NCI-H2107 treated with DMSO at 0.1 percent for 48 hours (cell line): ENCODE results near the gene ZNF573.
A peak's percentile ranks its signal among the peaks of the same experiment; 100 is the strongest.
"Not testable (repeated sequence)": the region's sequence is repeated elsewhere in the genome, so short reads cannot be mapped to it uniquely, and the experiment has no call there.

ENCODE experiments used
- DNase-seq: peaks from one replicate; lab custom pipeline; 2025; ENCODE audit not compliant: unreplicated experiment; lab: John Stamatoyannopoulos, UW

Gene ZNF573

GRCh38 chr19:37779127-37780005, at the start of gene ZNF573:
Gene ZNF573, minus strand, starts transcription at chr19:37779586. Its CDS starts 5,857 bp downstream, at chr19:37773729.
- peak; percentile 79 for DNase-seq

GRCh38 chr19:37817180-37817981, 38.0 kb upstream of the ZNF573 start:
- no peak for DNase-seq

- not testable (repeated sequence) for DNase-seq
Measured at GRCh38 chr19:37815611-37816010, 36.2 kb upstream of the ZNF573 start.

- no peak for DNase-seq
Measured at GRCh38 chr19:37813340-37813739, 34.0 kb upstream of the ZNF573 start.

GRCh38 chr19:37809366-37809765, 30.0 kb upstream of the ZNF573 start:
- DNase-seq = no peak

- no peak for DNase-seq
Measured at GRCh38 chr19:37803249-37803840, 24.0 kb upstream of the ZNF573 start.

GRCh38 chr19:37790244-37790925, 11.0 kb upstream of the ZNF573 start:
- no peak for DNase-seq

GRCh38 chr19:37778613-37779126, 716 bp downstream of the ZNF573 start:
- no peak for DNase-seq

GRCh38 chr19:37770985-37771384, 8.4 kb downstream of the ZNF573 start:
- no peak for DNase-seq

GRCh38 chr19:37763488-37763887, 15.9 kb downstream of the ZNF573 start:
- DNase-seq = no peak

- DNase-seq = not testable (repeated sequence)
Measured at GRCh38 chr19:37757683-37758082, 21.7 kb downstream of the ZNF573 start.

GRCh38 chr19:37738371-37738770, 41.0 kb downstream of the ZNF573 start:
- no peak for DNase-seq

GRCh38 chr19:37725181-37725580, 54.2 kb downstream of the ZNF573 start:
- no peak for DNase-seq

- DNase-seq = no peak
Measured at GRCh38 chr19:37719927-37720265, 59.5 kb downstream of the ZNF573 start.

GRCh38 chr19:37719111-37719926, 60.1 kb downstream of the ZNF573 start, which contains the start of gene ZNF607:
Gene ZNF607, minus strand, starts transcription at chr19:37719761. Its CDS starts 8,143 bp downstream, at chr19:37711618.
- DNase-seq = peak; percentile 88

- no peak for DNase-seq
Measured at GRCh38 chr19:37718304-37718703, 61.1 kb downstream of the ZNF573 start.

- DNase-seq = no peak
Measured at GRCh38 chr19:37716140-37716539, 63.2 kb downstream of the ZNF573 start.

GRCh38 chr19:37706052-37706605, 73.3 kb downstream of the ZNF573 start:
- DNase-seq = no peak

GRCh38 chr19:37699057-37699456, 80.3 kb downstream of the ZNF573 start:
- DNase-seq = no peak

GRCh38 chr19:37698216-37698615, 81.2 kb downstream of the ZNF573 start:
- no peak for DNase-seq
